HepG2 (cell line): ENCODE data around the gene ERCC2. TPM values are rescaled to one million over a fixed set of nuclear protein-coding genes. Genes with fewer than 3 reads are reported as not detected.
A peak's percentile ranks its signal among the peaks of the same experiment; 100 is the strongest.

Source experiments
- ATAC-seq: fragments of 200-7000 bp; cut with Tn5 transposase; 3 replicates; pipeline ENCODE4 v1.9.1; 2020; ENCODE audit warnings: mild to moderate bottlenecking, moderate library complexity
- BruUV-seq: library from RNA; stranded (reverse); fragments of 400-500 nt; replicated peaks from 2 replicates; lab custom pipeline; 2021; lab: Mats Ljungman, UMichigan
- CTCF ChIA-PET: fragments of 300-600 bp; formaldehyde crosslinking; extraction: SDS; loops from one replicate; lab custom pipeline; 2021; ENCODE audit warnings: low total read pairs, inconsistent platforms, low intra/inter-chr PET ratio; lab: Yijun Ruan, JAX
- POLR2A ChIA-PET: fragments of 350-600 bp; sonication (Branson Sonifier 250); formaldehyde crosslinking; loops from one replicate; lab custom pipeline; 2020; ENCODE audit warnings: antibody characterized with exemption, inconsistent platforms; lab: Yijun Ruan, JAX
- DNase-seq: peaks from one replicate; pipeline ENCODE4 v3.0.0-alpha.2; 2015; ENCODE audit warnings: low spot score
- FAIRE-seq: peaks from 3 replicates; lab custom pipeline; 2011; peaks lifted over from hg19 to GRCh38; lab: Jason Lieb, UNC
- H2AFZ ChIP-seq: one replicate; pipeline ENCODE4 v1.6.1; 2011; ENCODE audit warnings: low read length, inconsistent platforms
- H3K27ac ChIP-seq: fragments of 300-600 bp; 3 replicates; pipeline ENCODE4 v1.8.0; 2011; ENCODE audit warnings: mixed run types, mild to moderate bottlenecking, mixed read lengths, low read length, inconsistent platforms; ENCODE audit not compliant: insufficient read depth; ENCODE audit errors: extremely low read length
- H3K27me3 ChIP-seq, 2 experiments: fragments of 200-600 bp in 1 of 2; 2 replicates in 1 of 2; 3 replicates in 1 of 2; pipeline versions ENCODE4 v1.6.0 to v1.8.0; 2011; ENCODE audit warnings: low read length in 2 of 2, mild to moderate bottlenecking in 2 of 2, moderate library complexity in 2 of 2, inconsistent platforms in 1 of 2; ENCODE audit not compliant: insufficient read depth in 2 of 2, control insufficient read depth in 1 of 2
- H3K36me3 ChIP-seq, 2 experiments: fragments of 200-600 bp in 1 of 2; replicated peaks in 1 of 2; 2 replicates in 1 of 2; 3 replicates in 1 of 2; pipeline versions ENCODE4 v1.5.1 to v1.8.0; 2011; ENCODE audit warnings: low read length in 2 of 2, inconsistent platforms in 1 of 2; ENCODE audit not compliant: insufficient read depth in 2 of 2, control insufficient read depth in 1 of 2
- H3K4me1 ChIP-seq: 2 replicates; pipeline ENCODE4 v1.5.1; 2012; ENCODE audit warnings: low read length, inconsistent platforms; ENCODE audit not compliant: insufficient read depth
- H3K4me2 ChIP-seq: 2 replicates; pipeline ENCODE4 v1.6.0; 2011; ENCODE audit warnings: low read depth, low read length, inconsistent platforms
- H3K4me3 ChIP-seq, 3 experiments: fragments of 200-600 bp in 1 of 3; sonication (generic), shearing (Covaris generic) in 1 of 3; replicated peaks in 1 of 3; 2 replicates each; pipeline ENCODE4 v1.5.1; 2011 to 2016; ENCODE audit warnings: low read length in 3 of 3, inconsistent platforms in 2 of 3, low read depth in 2 of 3, mild to moderate bottlenecking in 2 of 3, control low read depth in 1 of 3, mixed read lengths in 1 of 3; ENCODE audit not compliant: insufficient read depth in 1 of 3
- H3K79me2 ChIP-seq: one replicate; pipeline ENCODE4 v1.6.1; 2011; ENCODE audit warnings: low read length, inconsistent platforms; ENCODE audit not compliant: insufficient read depth
- H3K9ac ChIP-seq: 2 replicates; pipeline ENCODE4 v1.6.0; 2011; ENCODE audit warnings: mild to moderate bottlenecking, low read depth, low read length, inconsistent platforms; ENCODE audit not compliant: insufficient read depth
- H3K9me3 ChIP-seq: 2 replicates; pipeline ENCODE4 v1.5.1; 2012; ENCODE audit warnings: mild to moderate bottlenecking, low read length
- H4K20me1 ChIP-seq: 2 replicates; pipeline ENCODE4 v1.6.0; 2011; ENCODE audit warnings: inconsistent platforms, mild to moderate bottlenecking, low read length, moderate library complexity; ENCODE audit not compliant: insufficient read depth
- AGO1 ChIP-seq: fragments of 200-400 bp; formaldehyde crosslinking; IDR thresholded peaks from 2 replicates; pipeline ENCODE4 v1.6.1; 2017; ENCODE audit warnings: mild to moderate bottlenecking, low read depth, low read length, moderate library complexity; ENCODE audit not compliant: poor library complexity, severe bottlenecking
- AGO2 ChIP-seq: fragments of 200-400 bp; formaldehyde crosslinking; optimal IDR thresholded peaks from 2 replicates; pipeline ENCODE3; 2017; ENCODE audit warnings: mild to moderate bottlenecking, low read depth, low read length, moderate library complexity
- AKAP8 ChIP-seq: sonication (generic); formaldehyde crosslinking; IDR thresholded peaks from 2 replicates; pipeline ENCODE4 v1.5.1; 2020; ENCODE audit warnings: mild to moderate bottlenecking, missing genetic modification reagents
- CEBPG ChIP-seq: IDR thresholded peaks from 2 replicates; pipeline ENCODE4 v1.6.1; 2016
- ETV5 ChIP-seq: IDR thresholded peaks from 2 replicates; pipeline ENCODE4 v1.6.1; 2018; ENCODE audit warnings: missing biosample characterization, missing genetic modification reagents, inconsistent platforms, borderline replicate concordance
- KDM2A ChIP-seq: sonication (generic); formaldehyde crosslinking; IDR thresholded peaks from 2 replicates; pipeline ENCODE4 v1.4.0; 2020; ENCODE audit warnings: low read depth, missing genetic modification reagents, borderline replicate concordance
- MAX ChIP-seq: IDR thresholded peaks from 2 replicates; pipeline ENCODE4 v1.6.1; 2012; ENCODE audit warnings: inconsistent platforms
- MXD4 ChIP-seq: IDR thresholded peaks from 2 replicates; pipeline ENCODE4 v1.6.1; 2016; ENCODE audit warnings: mild to moderate bottlenecking, missing biosample characterization, missing genetic modification reagents
- NFIB ChIP-seq: sonication (generic); formaldehyde crosslinking; IDR thresholded peaks from 2 replicates; pipeline ENCODE4 v1.9.0; 2021; ENCODE audit warnings: missing genetic modification reagents, mild to moderate bottlenecking, borderline replicate concordance
- PAX8 ChIP-seq: sonication (generic); formaldehyde crosslinking; IDR thresholded peaks from 2 replicates; pipeline ENCODE4 v1.8.0; 2022; ENCODE audit warnings: mild to moderate bottlenecking, missing genetic modification reagents, borderline replicate concordance
- RAD21 ChIP-seq: fragments of 450-650 bp; formaldehyde crosslinking; IDR thresholded peaks from 2 replicates; pipeline ENCODE4 v1.5.0; 2020; ENCODE audit warnings: mild to moderate bottlenecking
- RXRA ChIP-seq: sonication (generic); formaldehyde crosslinking; IDR thresholded peaks from 2 replicates; pipeline ENCODE4 v1.5.1; 2020; ENCODE audit warnings: missing genetic modification reagents
- TRAFD1 ChIP-seq: sonication (generic); formaldehyde crosslinking; IDR thresholded peaks from 2 replicates; pipeline ENCODE4 v1.5.1; 2020; ENCODE audit warnings: missing genetic modification reagents, mild to moderate bottlenecking, borderline replicate concordance
- ZFX ChIP-seq: sonication (generic); formaldehyde crosslinking; IDR thresholded peaks from 2 replicates; pipeline ENCODE4 v1.4.0; 2020; ENCODE audit warnings: mild to moderate bottlenecking, low read depth, missing genetic modification reagents, moderate library complexity
- ZFY ChIP-seq: sonication (generic); formaldehyde crosslinking; IDR thresholded peaks from 2 replicates; pipeline ENCODE4 v1.4.0; 2020; ENCODE audit warnings: missing genetic modification reagents
- ZKSCAN5 ChIP-seq: sonication (generic); formaldehyde crosslinking; IDR thresholded peaks from 2 replicates; pipeline ENCODE4 v1.5.1; 2020; ENCODE audit warnings: mild to moderate bottlenecking, missing genetic modification reagents
- ZNF275 ChIP-seq: sonication (generic); formaldehyde crosslinking; IDR thresholded peaks from 2 replicates; pipeline ENCODE4 v1.8.0; 2022; ENCODE audit warnings: missing genetic modification reagents, mild to moderate bottlenecking, inconsistent platforms, borderline replicate concordance
- ZNF431 ChIP-seq: sonication (generic); formaldehyde crosslinking; IDR thresholded peaks from 2 replicates; pipeline ENCODE4 v1.9.0; 2022; ENCODE audit warnings: missing genetic modification reagents, low read depth, mild to moderate bottlenecking, borderline replicate concordance
- ZNF746 ChIP-seq: sonication (generic); formaldehyde crosslinking; IDR thresholded peaks from 2 replicates; pipeline ENCODE4 v1.8.0; 2022; ENCODE audit warnings: mild to moderate bottlenecking, missing genetic modification reagents
- ZNF776 ChIP-seq: sonication (generic); formaldehyde crosslinking; IDR thresholded peaks from 2 replicates; pipeline ENCODE4 v1.4.0; 2020; ENCODE audit warnings: mild to moderate bottlenecking, missing genetic modification reagents
- WGBS: methylation state at CpG from one replicate; pipeline ENCODE4 v1.1.6; 2017; ENCODE audit warnings: low lambda C conversion rate; 5-methylcytosine and 5-hydroxymethylcytosine counted together
- in situ Hi-C: cut with HindIII; loops from 2 replicates; pipeline ENCODE4 v1.10.0; 2017; ENCODE audit warnings: low pct_unique_long_range_greater_than_20kb; ENCODE audit not compliant: extremely low pct_ligation_motif_present
- intact Hi-C: fragments of 100-400 bp; cut with micrococcal nuclease; formaldehyde crosslinking; loops from one replicate; pipeline ENCODE4 v1.10.0; 2022; ENCODE audit not compliant: unreplicated experiment
- polyA plus RNA-seq, 8 experiments: library from polyadenylated mRNA; depleted of rRNA in 3 of 8; stranded (reverse) in 7 of 8; unstranded in 1 of 8; fragments of >200 nt; fragmentation: Illumina TruSeq in 4 of 8; extraction: Trizol in 4 of 8; gene quantifications; 2 replicates each; pipeline versions ENCODE4 v1.2.1 to v1.2.3, GENCODE V29; 2011 to 2016; ENCODE audit warnings: low read depth in 4 of 8, missing spikeins in 1 of 8, mixed read lengths in 1 of 8; ENCODE audit not compliant: insufficient read depth in 1 of 8
- total RNA-seq, 5 experiments: library from RNA; depleted of rRNA; stranded (reverse); fragments of >200 nt; fragmentation: Illumina TruSeq; extraction: Trizol; gene quantifications; 2 replicates each; pipeline ENCODE4 v1.2.3, GENCODE V29; 2016; ENCODE audit warnings: low read depth in 1 of 5

The ERCC2 gene
- total and polyA plus RNA-seq, 2 of the 13 experiments (the other 11 are each of a cell fraction or from before 2014, with no cell fraction given), result 25.4 to 49.2 TPM

GRCh38 chr19:45347570-45348366 lies 22.6 kb downstream of the ERCC2 start (continued):
- TF ChIP-seq TRAFD1 (CRISPR knock-in tag) (no peak), AGO2 (peak; percentile 30), NFIB (CRISPR knock-in tag) (no peak), ZNF431 (CRISPR knock-in tag) (no peak), ZNF776 (CRISPR knock-in tag) (peak; percentile 61; the same call in 1 of the 2 replicates), MXD4 (CRISPR knock-in tag) (no peak)
- TF ChIP-seq, all 625 proteins: peak for 3

- ATAC-seq (peak; percentile 61), DNase-seq (peak; percentile 24)
- TF ChIP-seq KDM2A (CRISPR knock-in tag), result peak; percentile 76; the same call in 1 of the 2 replicates
- peak; percentile 61; the same call in 1 of the 2 replicates for TF ChIP-seq AKAP8 (CRISPR knock-in tag)
- TF ChIP-seq ZNF275, result no peak
- 0 out of 2 replicates have a peak, but pooled peaks have one; percentile 25 for TF ChIP-seq ZFY (CRISPR knock-in tag)
- TF ChIP-seq ZNF746 (CRISPR knock-in tag), result no peak
- TF ChIP-seq ZFX (CRISPR knock-in tag), result peak; percentile 36; the same call in 1 of the 2 replicates
- TF ChIP-seq ZKSCAN5 (CRISPR knock-in tag), result no peak
- no peak for TF ChIP-seq MAX
- TF ChIP-seq RXRA (CRISPR knock-in tag), result 0 out of 2 replicates have a peak, but pooled peaks have one; percentile 21
- TF ChIP-seq PAX8, result no peak
- TF ChIP-seq CEBPG, result no peak
- peak; percentile 37; the same call in 1 of the 2 replicates for TF ChIP-seq RAD21 (CRISPR knock-in tag)
- TF ChIP-seq ETV5 (CRISPR knock-in tag), result 0 out of 2 replicates have a peak, but pooled peaks have one; percentile 16
- peak; percentile 58 for TF ChIP-seq AGO1
Observed at GRCh38 chr19:45346449-45346848, 23.9 kb downstream of the ERCC2 start.

More at GRCh38 chr19:45346449-45346848, 23.9 kb downstream of the ERCC2 start:
- BruUV-seq, result no TSS peak
- Histone ChIP-seq H3K4me1 (peaks cover 8% of the 10 kb centered on the region), H3K27me3 (peaks cover 11 to 48% of the 10 kb centered on the region in 2 experiments), H3K4me3 (peak overlapping the region in 1 of 3 experiments; percentile 49; a peak in 2 of 6 replicates), H3K4me2 (peak overlapping the region; percentile 56), H4K20me1 (no peaks in the 10 kb centered on the region), H2AFZ (no peak overlapping the region), H3K9ac (no peak overlapping the region), H3K36me3 (peaks cover 2 to 9% of the 10 kb centered on the region in 2 experiments; a peak in 3 of 5 replicates), H3K27ac (no peak overlapping the region), H3K79me2 (no peaks in the 10 kb centered on the region), H3K9me3 (no peaks in the 10 kb centered on the region)
- intact Hi-C loops, result no loop called here
- no peak for FAIRE-seq
- in situ Hi-C loops, result loop anchor here (10.0 kb wide), 1 partner anchor 142 kb away; no protein-coding TSS in a partner anchor
- CTCF ChIA-PET, result interaction anchor here (1.1 kb wide), 1 partner anchor 146 kb away, joined by 3 read pairs; no protein-coding TSS in a partner anchor
- 0% methylated on average over 1 of the region's 27 CpGs for WGBS
- POLR2A ChIA-PET, result no interaction called here
